ENCODE measurements around the gene SFRP4.

The SFRP4 gene

GRCh38 chr7:37924491-37925041 is 7.9 kb upstream of the SFRP4 start:
- no peak for DNase-seq (ENCODE audit: low read depth)

GRCh38 chr7:37923996-37924395 is 7.4 kb upstream of the SFRP4 start:
- DNase-seq (ENCODE audit: low read depth): no peak

DNA sequence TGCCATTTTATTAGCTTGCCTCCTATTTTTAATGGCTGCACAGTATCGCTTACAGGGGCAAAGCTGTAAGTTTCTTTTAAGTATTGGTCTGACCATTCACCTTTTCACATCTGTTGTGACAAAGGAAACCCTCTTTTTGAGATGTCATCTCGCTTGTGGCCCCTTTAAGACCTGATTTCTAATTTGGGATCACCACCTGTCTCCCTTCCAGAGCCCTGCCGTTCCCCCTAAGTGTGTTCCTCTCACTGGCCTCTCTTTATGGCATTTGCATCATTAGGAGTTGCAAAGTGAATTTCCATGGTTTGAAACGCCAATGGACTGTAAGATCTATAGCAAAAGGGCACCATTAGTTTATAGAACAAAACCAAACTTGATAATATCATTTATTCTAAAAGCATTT is 5.3 kb upstream of the SFRP4 start:
- no peak for DNase-seq (ENCODE audit: low read depth)

DNA sequence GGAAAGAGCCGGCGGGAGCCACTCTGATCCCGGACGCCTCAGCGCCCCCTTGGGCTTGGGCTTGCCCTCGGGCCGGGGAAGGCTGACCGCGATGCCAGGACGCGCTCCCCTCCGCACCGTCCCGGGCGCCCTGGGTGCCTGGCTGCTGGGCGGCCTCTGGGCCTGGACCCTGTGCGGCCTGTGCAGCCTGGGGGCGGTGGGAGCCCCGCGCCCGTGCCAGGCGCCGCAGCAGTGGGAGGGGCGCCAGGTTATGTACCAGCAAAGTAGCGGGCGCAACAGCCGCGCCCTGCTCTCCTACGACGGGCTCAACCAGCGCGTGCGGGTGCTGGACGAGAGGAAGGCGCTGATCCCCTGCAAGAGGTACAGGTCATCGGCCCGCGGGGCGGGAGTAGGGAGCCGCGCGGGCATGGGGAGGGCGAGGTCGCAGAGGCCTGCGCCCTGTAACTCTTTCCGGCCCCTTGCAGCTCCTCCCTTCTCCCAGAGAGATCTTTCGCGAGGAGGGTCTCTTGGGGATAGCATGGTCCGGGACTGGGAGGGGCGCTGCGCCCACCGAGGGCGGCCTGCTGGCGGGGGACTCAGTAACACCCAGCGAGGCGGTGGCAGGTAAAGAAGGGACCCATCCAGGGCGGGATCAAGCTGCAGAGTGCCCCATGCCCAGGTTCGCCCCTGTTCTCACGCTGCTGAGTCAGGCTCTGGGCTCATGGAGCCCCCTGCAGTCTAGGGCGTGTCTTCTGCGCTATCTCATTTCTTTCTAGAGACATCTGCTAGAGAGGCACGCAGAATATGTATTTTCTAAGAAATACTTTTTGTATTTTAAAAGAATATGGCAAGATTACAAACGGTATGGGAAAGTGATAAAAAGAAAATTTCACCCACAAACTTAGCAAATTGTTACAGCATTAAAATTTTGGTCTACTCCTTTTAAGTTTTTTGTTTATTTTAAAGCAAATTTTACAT is 4.5 kb upstream of the SFRP4 start:
- no peak for DNase-seq (ENCODE audit: low read depth)

- DNase-seq (ENCODE audit: low read depth): no peak
These were observed 3.8 kb upstream of the SFRP4 start, which contains the start of gene EPDR1 for GRCh38 chr7:37920305-37920848. TSS of gene EPDR1 (plus strand) at chr7:37920640. CDS start at chr7:37920940, 300 bp downstream.

GRCh38 chr7:37918526-37918925 is 1.9 kb upstream of the SFRP4 start:
- no peak for DNase-seq (ENCODE audit: low read depth)

GRCh38 chr7:37916017-37916672 is 472 bp downstream of the SFRP4 start:
- DNase-seq (ENCODE audit: low read depth): no peak

DNA sequence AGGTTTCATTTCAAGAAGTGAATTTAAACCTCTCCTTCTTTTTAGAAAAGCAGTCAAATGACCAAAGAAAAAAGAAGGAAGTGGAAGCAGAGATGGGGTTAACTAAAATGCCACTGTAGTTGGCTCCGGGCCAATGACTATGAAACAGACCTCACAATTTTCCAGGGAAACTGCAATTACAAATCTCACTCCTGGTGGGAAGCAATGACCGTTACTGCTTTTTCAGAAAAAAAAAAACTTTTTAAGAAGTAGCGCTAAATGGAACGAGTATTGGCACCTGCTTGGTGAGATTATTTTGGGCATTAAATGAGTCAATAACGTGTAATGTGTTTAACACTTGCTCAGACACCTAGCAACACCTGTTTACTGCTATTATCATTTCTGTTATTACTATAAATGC is 1.2 kb downstream of the SFRP4 start:
- no peak for DNase-seq (ENCODE audit: low read depth)

- DNase-seq (ENCODE audit: low read depth): no peak
These were observed 3.9 kb downstream of the SFRP4 start for GRCh38 chr7:37912756-37913155.

GRCh38 chr7:37908221-37908788 is 8.3 kb downstream of the SFRP4 start:
- no peak for DNase-seq (ENCODE audit: low read depth)

GRCh38 chr7:37901890-37902524 is 14.6 kb downstream of the SFRP4 start:
- DNase-seq (ENCODE audit: low read depth): no peak

GRCh38 chr7:37901236-37901827 is 15.3 kb downstream of the SFRP4 start:
- DNase-seq (ENCODE audit: low read depth): no peak

GRCh38 chr7:37899712-37900247 is 16.8 kb downstream of the SFRP4 start:
- DNase-seq (ENCODE audit: low read depth): no peak

DNA sequence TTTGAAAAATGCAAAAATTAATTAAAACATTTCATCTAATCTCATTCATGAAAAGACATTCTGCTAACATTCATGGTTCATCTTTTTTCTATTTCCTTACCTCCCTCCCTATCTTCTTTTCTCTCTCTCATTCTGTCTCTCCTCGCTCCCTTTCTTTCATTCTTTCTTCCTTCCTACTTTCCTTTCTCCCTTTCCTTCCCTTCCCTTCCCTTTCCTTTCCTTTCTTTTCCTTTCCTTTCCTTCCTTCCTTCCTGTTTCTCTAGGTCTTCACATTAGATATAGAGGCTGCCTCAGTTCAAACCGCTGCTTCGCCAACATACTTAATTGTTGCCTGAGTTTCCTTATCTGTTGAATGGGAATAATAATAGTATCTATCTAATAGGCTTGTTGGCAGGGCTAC is 21.9 kb downstream of the SFRP4 start:
- DNase-seq (ENCODE audit: low read depth): no peak

DNA sequence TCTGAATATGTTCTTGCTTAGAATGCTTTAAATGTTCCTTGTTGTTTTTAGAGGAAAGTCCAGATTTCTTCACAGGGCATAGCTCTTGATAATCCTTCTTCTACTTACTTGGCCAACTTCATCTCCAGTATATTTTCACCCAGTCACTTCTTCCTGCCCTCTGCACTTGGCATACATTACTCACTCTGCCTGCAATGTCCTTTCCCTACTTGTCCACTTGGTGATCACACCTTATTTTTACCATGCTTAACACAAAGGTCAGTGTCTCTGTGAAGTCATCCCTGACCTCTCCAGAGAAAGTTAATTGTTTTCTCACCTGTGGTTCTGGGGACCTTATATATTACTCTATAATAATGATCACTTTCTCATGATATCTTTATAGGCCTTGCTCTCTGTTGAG is 23.3 kb downstream of the SFRP4 start:
- DNase-seq (ENCODE audit: low read depth): no peak

DNA sequence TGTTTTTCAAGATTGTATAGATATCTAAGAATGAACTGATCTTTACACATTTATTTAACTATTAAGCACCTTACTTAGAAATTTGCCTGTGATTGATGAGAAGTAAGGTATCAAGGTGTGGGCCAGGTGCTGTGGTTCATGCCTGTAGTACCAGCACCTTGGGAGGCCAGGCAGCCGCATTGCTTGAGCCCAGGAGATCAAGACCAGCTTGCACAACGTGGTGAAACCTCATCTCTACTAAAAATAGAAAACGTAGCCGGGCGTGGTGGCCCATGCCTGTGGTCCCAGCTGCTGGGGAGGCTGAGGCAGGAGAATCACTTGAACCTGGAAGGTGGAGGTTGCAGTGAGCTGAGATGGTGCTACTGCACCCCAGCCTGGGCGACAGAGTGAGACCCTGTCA is 34.5 kb downstream of the SFRP4 start:
- DNase-seq (ENCODE audit: low read depth): no peak
